ENCODE results near the gene MYL12A.

- TF ChIP-seq CTCF (conservative IDR thresholded peaks at IDR 0.05; ENCODE audit: low read depth, low read length) (no peak), MAFK (IDR thresholded peaks at IDR 0.05; ENCODE audit: low read depth, low read length) (no peak), BHLHE40 (IDR thresholded peaks at IDR 0.05; ENCODE audit: low read depth, low read length) (no peak), MXI1 (IDR thresholded peaks at IDR 0.05; ENCODE audit: borderline replicate concordance, low read depth, low read length) (no peak)
Measured at GRCh38 chr18:3236470-3236869, 11.1 kb upstream of the MYL12A start.

All from IMR-90 (cell line).